HG03342 (cell line): ENCODE data around the gene WDPCP.
"Not testable (repeated sequence)": the region's sequence is repeated elsewhere in the genome, so short reads cannot be mapped to it uniquely, and the experiment has no call there.

Experiments
- ATAC-seq: cut with Tn5 transposase; IDR thresholded peaks from one replicate; pipeline ENCODE4 v1.9.1; 2021; ENCODE audit warnings: mild to moderate bottlenecking, moderate library complexity; ENCODE audit not compliant: unreplicated experiment

The WDPCP gene

GRCh38 chr2:63124850-63125249 is 463.4 kb downstream of the WDPCP start:
- peak; percentile 72 for ATAC-seq

DNA sequence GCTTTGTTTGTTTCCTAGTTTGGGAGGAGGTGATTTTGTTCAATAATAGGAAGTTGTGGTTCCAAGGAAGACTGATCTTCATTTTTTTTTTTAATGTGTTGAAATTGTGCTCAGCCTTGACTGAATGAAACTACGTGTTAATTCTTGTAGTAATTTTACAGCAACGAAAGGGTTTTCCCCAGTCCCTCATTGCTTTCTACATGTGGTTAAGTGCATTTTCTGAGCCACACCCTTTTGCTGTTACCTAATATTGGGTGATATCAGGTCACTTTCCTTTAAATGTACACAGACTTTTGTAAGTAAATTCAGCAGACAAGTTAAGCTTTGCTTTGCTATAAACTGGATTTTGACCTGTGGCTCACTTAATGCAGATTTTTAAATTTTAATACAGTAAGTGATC is 464.1 kb downstream of the WDPCP start:
- ATAC-seq: peak; percentile 65

DNA sequence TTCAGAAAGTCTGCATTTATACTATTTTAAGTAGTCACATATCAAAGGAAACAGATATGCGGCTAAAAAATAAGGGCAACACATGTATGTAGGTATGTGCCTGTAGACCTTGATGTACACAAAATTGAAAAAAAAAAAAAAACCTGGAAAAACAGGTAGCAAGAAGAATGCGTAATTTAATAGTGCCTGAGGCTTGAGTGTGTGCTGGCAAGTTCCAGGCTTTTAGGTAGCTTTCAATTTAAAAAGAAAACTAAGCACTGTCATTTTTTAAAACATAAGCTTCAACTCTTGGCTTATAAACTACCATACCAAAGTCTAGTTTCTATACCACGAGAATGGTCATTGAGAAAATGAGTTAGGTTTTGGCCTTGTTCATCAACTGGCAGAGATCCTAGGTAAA is 465.4 kb downstream of the WDPCP start:
- ATAC-seq: no peak

DNA sequence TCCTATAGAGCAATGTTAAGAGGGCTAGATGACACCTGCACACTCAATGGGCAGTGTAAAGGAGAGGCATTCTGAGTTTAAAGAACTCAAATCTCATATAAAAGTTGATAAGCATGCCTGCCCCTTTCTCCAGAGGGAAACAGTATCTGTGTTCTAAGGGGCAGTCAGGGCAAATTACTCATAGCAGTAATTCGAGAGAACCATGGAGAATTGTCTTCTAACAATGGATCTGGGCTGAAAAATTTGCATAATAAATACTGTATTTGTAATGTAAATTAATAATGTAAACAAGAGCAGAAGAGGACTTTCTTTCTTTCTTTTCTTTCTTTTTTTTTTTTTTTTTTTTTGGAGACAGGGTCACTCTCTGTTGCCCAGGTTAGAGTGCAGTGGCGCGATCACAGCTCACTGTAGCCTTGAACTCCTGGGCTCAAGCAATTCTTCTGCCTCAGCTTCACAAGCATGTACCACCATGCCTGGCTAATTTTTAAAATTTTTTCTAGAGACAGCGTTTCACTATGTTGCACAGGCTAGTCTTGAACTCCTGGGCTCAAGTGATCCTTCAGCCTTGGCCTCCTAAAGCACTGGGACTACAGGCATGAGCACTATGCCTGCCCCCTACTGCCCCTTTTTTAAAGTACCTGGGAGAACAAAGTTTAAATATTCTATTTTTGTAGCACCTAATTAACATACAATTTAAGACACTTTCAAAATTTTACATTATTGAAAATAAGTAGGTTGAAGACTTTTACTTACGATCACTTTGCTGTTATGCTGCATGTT is 467.0 kb downstream of the WDPCP start:
- no peak for ATAC-seq

- ATAC-seq: no peak
These were observed 469.5 kb downstream of the WDPCP start for GRCh38 chr2:63118821-63119220.

- no peak for ATAC-seq
These were observed 483.8 kb downstream of the WDPCP start for GRCh38 chr2:63104482-63104881.

DNA sequence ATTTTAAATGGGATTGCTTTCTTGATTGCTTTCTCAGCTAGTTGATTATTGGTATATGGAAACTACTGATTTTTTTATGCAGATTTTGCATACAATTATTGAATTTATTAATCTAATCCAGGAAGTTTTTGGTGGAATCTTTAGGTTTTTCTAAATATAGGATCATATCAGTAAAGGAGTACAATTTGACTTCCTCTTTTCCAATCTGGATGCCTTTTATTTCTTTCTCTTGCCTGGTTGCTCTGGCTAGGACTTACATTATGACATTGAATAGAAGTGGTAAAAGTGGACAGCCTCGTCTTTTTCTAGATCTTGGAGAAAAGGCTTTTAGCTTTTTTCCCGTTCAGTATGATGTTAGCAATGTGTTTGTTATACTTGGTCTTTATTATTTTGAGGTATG is 486.3 kb downstream of the WDPCP start:
- ATAC-seq: no peak

DNA sequence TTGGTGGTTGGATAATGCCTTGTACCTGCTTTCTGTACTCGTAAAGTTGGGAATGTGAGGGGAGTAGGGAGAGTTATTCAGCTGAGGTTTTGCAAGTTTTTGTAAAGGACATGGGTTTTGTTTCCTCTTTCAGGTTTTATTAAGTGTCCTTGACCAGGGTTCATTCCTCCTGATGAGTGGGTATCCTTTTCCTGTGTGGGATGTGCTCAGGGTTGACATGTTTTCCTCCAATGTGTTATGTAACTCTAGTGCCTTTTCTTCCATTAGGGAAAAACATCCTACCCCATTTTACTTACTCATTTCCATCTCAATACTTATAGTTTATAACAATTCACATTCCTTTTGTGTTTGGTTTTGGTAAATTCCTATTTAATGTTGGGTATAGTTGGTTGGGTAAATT is 489.2 kb downstream of the WDPCP start:
- no peak for ATAC-seq

DNA sequence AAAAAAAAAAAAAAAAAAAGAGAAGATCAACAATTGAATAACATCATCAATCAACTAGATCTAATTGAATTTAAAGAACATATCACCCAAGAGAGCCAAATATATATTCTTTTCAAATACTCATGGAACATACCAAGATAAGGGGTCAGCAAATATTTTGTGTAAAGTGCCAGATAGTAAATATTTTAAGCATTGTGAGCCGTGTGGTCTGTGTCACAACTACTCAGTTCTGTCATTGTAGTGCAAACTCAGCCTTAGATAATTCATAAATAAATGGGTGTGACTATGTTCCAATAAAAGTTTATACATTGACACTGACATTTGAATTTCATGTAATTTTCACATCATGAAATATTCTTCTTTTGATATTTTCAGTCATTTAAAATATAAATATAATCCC is 491.8 kb downstream of the WDPCP start:
- ATAC-seq: no peak

DNA sequence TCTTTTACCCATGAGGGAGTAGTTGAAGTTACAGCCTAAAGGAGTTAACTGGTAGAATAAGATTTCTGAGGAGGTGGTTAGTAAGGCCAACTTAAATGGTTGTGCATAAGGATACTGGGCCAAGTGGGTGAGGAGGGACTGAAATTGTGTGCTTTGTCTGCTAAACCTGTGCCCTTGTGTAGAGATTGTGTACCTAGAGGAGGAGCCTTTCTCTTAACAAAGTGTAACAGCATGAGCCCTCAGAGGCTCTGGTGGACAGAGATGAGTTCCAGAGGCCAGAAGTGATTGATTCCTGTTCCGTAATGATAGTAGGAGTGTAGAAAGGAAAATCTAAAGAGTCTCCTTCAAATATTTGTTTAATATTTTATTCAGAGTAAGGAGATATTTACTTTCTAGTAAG is 494.8 kb downstream of the WDPCP start:
- ATAC-seq: no peak

- no peak for ATAC-seq
These were observed 495.4 kb downstream of the WDPCP start for GRCh38 chr2:63092857-63093256.

DNA sequence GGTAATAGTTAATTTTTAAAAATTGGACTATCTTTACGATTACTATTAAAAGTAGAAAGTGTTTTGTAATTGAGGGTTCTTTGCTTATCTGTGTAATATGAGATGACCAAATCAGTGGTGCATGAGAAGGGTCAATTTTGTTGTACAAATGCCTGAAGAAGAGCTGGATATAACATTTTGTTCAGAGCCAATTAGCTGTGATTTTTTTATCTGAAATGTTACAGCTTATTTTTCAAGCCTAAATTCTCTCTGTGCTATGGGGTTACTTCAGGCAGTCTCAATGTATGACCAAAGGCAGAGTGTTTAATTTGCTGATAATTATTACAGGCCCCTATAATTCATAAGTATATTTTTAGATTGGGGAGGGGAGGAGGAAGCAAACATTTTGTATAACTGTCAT is 495.9 kb downstream of the WDPCP start:
- ATAC-seq: no peak

DNA sequence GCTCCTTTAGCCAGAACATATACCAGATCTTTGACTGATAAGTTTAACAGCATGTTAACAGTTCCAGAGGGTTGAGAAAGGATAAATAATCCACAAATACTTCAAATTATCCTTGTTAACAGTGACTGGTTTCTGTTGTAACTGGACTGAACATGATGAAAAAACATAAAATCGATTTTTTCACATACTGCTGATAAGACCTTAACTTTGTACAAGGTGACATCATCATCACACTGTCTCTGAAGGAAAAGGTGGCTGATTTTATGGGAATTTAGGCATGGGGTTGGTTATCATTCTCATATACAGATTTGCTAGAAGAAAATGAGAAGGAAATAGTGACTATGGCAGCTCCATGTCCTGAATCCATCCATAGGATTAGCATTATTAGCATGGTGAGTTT is 501.6 kb downstream of the WDPCP start:
- no peak for ATAC-seq

GRCh38 chr2:63081404-63081803 is 506.9 kb downstream of the WDPCP start:
- no peak for ATAC-seq

DNA sequence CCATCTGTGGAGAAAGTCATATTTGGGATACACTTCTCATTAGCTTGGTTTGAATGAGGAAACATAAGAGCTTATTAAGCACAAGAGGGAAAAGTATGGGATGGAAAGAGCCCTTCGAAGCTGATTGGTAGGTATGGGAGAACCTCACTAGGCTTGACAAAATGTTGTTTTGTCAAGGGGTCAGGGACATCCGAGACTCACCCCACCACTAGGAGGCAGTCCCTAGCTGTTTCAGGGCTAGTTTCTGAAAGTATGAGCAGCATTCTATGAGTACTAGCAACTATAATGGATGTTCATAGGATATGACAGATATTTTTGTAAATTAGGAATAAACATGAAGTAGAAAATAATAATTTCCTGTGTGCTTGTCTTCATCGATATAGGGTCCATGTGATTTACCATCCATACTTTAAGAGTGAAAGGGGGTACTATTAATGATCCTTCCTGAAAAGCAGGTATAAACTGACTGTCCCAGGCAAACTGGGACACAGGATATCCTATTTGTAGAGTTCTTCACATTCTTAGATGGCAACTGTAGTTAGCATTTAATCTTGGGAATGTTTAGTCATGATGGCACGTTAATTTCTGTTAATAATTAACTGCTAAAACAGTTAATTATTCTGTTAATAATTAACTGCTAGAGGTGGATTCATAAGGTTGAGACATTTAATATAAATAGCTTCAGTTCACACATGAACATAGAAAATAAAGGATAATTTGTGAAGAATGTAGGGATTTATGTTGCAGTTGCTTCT is 509.2 kb downstream of the WDPCP start:
- ATAC-seq: no peak

DNA sequence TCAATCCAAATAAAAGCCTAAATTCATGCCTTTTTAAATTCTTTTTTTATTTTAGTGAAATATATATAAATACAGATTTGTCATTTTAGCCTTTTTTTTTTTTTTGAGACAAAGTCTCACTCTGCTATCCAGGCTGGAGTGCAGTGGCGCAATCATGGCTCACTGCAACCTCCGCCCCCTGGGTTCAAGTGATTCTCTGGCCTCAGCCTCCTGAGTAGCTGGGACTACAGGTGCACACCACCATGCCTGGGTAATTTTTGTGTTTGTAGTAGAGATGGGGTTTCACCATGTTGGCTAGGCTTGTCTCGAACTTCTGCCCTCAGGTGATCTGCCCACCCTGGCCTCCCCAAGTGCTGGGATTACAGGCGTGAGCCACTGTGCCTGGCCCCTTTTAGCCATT is 513.9 kb downstream of the WDPCP start:
- not testable (repeated sequence) for ATAC-seq

- no peak for ATAC-seq
These were observed 514.3 kb downstream of the WDPCP start for GRCh38 chr2:63073994-63074393.

- ATAC-seq: no peak
These were observed 516.6 kb downstream of the WDPCP start for GRCh38 chr2:63071664-63072063.
